ENCODE data around the gene TMEM17. TPM values are rescaled to one million over a fixed set of nuclear protein-coding genes. Genes with fewer than 3 reads are reported as not detected.

The TMEM17 gene
- total and polyA plus RNA-seq, 2 of the 13 experiments (the other 11 are each of a cell fraction or from before 2014, with no cell fraction given): 0.22 to 0.50 TPM

- TF ChIP-seq ZBTB14 (CRISPR knock-in tag; IDR thresholded peaks at IDR 0.05) (no peak), ZNF12 (CRISPR knock-in tag; IDR thresholded peaks at IDR 0.05) (no peak), ZNF24 (IDR thresholded peaks at IDR 0.05) (no peak), RBM39 (IDR thresholded peaks at IDR 0.05; ENCODE audit: low read depth, low read length, poor library complexity, severe bottlenecking) (no peak), NCOA2 (CRISPR knock-in tag; IDR thresholded peaks at IDR 0.05) (peak; percentile 57; the same call in 1 of the 2 replicates), STAT6 (CRISPR knock-in tag; IDR thresholded peaks at IDR 0.05; ENCODE audit: borderline replicate concordance) (no peak), RARA (CRISPR knock-in tag; IDR thresholded peaks at IDR 0.05) (peak; percentile 47; the same call in 1 of the 2 replicates), ZNF331 (CRISPR knock-in tag; IDR thresholded peaks at IDR 0.05) (peak; percentile 51; the same call in 1 of the 2 replicates), PAXIP1 (CRISPR knock-in tag; conservative IDR thresholded peaks at IDR 0.05) (peak; percentile 82), ZNF720 (CRISPR knock-in tag; IDR thresholded peaks at IDR 0.05) (no peak), ZNF337 (CRISPR knock-in tag; IDR thresholded peaks at IDR 0.05; ENCODE audit: borderline replicate concordance, low read depth) (0 out of 2 replicates have a peak, but pooled peaks have one; percentile 47), SETDB1 (CRISPR knock-in tag; IDR thresholded peaks at IDR 0.05; ENCODE audit: borderline replicate concordance) (0 out of 2 replicates have a peak, but pooled peaks have one; percentile 60), TBX2 (CRISPR knock-in tag; IDR thresholded peaks at IDR 0.05; ENCODE audit: borderline replicate concordance) (peak; percentile 67; the same call in 1 of the 2 replicates), ZNF777 (CRISPR knock-in tag; IDR thresholded peaks at IDR 0.05) (no peak)
Measured at GRCh38 chr2:62485761-62486438, 20.1 kb downstream of the TMEM17 start (continued).
